Activated naive CD4-positive, alpha-beta T cell treated with anti-CD3 and anti-CD28 coated beads, Interleukin-2, amount 50 U/mL, for 72 hours (primary cell): ENCODE data around the gene LDLRAD3. TPM values are rescaled to one million over a fixed set of nuclear protein-coding genes. Genes with fewer than 3 reads are reported as not detected.
A peak's percentile ranks its signal among the peaks of the same experiment; 100 is the strongest.

Experiments used
- ATAC-seq, 2 donors: fragments of 150-1000 bp; cut with Tn5 transposase; 2 replicates each; pipeline ENCODE4 v1.10.0; 2021; ENCODE audit warnings: mild to moderate bottlenecking in 2 of 2, moderate library complexity in 2 of 2
- DNase-seq, 2 donors: peaks; one replicate each; pipeline ENCODE4 v3.0.0; 2021 to 2022; ENCODE audit warnings: low spot score in 2 of 2
- H3K27ac Mint-ChIP-seq, 2 donors: one replicate each; pipeline ENCODE4 v1.8.0; 2022; ENCODE audit warnings: mild to moderate bottlenecking in 2 of 2, mixed read lengths in 2 of 2
- H3K36me3 Mint-ChIP-seq, 2 donors: one replicate each; pipeline ENCODE4 v1.8.0; 2022; ENCODE audit warnings: mixed read lengths in 2 of 2
- H3K9me3 Mint-ChIP-seq, 2 donors: one replicate each; pipeline ENCODE4 v1.8.0; 2022; ENCODE audit warnings: mixed read lengths in 2 of 2
- total RNA-seq, 2 donors: library from RNA; stranded (reverse); gene quantifications; one replicate each; pipeline ENCODE4 v1.2.3, GENCODE V29; 2022

The LDLRAD3 gene
- total RNA-seq, 2 donors from 2014 or later = 0.27 to 0.82 TPM

DNA sequence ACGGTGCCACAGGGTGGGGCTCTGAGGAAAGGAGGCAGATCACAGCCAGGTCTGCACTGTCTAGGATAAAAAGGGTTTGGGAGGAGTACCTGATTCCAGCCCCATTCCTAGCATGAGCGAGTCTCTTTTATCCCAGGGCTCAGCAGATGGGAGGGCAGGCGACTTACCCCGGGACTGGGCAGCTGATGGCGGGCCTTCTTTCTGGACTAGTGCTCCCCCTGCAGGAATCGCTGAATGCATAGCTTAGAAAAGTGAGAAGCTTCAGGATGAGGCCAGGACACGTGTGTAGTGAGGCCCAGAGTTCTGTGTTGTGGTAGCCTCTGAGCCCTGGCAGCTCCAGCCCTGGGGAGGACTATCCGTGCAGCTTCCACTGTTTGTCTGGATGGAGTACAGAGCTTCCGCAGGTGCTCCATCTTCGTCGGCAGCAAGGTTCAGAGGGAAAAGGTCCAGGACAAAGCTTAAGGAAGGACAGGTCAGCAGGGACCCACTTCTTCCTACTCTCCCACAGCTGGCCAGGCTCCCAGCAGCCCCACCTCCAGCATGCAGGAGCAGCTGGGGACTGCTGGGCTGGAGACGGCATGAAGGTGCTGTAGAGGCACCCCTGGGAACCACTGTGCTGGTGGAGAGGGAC is 315.0 kb downstream of the LDLRAD3 start:
- H3K9me3 Mint-ChIP-seq = no peaks in the 10 kb centered on the region
- H3K36me3 Mint-ChIP-seq = no peaks in the 10 kb centered on the region
- no peak overlapping the region for H3K27ac Mint-ChIP-seq
- DNase-seq = peak in 1 of 2 donors; percentile 24
- peak; percentile 22 to 68 for ATAC-seq

DNA sequence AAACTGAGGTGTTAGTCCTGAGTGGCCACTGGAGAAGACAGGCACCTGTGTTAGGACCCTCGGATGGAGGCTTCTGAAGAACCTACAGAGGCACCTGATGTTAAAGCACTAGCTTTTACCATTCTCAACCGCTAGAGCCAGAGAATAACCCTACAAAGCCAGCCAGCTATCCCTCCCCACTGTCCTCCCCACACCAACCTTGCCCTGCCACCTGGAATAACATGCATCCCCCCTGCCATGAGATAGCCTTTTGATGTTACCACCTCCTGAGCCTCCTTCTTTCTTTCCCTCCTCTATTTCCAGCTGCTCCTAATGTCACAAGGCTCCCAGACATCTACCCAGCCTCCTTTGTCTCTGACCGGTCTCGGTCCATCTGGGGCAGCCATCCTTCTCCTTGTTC is 317.2 kb downstream of the LDLRAD3 start:
- Mint-ChIP-seq H3K36me3 (no peaks in the 10 kb centered on the region), H3K27ac (no peak overlapping the region), H3K9me3 (no peaks in the 10 kb centered on the region)
- ATAC-seq (no peak), DNase-seq (no peak)

DNA sequence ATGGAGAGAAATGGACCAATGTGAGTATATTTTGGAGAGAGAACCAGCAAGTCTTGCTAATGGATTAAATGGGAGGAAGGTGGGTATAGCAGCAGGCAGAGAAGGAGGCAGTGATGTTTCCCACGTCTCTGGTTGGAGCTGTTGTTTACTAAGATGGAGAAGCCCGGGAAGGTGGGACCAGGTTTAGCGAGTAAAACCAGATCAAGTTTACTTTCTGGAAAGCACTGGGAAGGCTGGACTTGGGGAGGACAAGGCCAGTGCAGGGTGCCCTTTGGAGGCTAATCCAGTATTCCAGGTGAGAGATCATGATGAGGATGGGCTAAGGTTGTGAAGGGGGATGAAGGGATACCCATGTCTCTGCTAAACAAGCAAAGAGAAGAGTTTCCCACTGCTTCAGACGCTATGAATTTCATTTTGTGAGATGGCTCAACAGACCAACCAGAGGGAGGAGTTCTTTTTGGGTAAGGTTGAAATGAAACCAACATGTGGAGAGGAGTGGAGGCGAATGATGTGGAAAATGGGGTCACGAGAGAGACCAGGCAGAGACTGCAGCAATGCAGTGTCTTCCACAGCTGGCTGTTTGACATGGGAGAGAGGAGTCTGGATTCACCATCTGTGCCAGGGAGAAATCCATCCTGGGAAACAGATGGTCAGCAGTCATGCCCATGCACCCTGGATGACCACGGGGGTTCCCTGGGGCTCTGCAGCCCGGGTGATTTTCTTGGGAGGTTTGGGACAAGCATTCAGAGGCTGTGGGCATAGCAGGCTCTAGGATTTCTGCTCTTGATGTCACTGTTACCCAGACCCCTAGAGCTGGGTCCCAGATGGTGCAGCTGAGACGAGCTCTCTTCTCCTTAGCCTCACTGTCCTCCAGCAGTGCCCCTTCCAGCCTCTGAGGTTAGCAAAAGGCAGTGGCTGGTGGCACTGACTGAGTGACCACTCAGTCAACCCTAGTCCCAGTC is 320.4 kb downstream of the LDLRAD3 start:
- no peak for ATAC-seq
- no peak for DNase-seq
- Mint-ChIP-seq H3K9me3 (no peaks in the 10 kb centered on the region), H3K36me3 (no peaks in the 10 kb centered on the region), H3K27ac (no peak overlapping the region)

DNA sequence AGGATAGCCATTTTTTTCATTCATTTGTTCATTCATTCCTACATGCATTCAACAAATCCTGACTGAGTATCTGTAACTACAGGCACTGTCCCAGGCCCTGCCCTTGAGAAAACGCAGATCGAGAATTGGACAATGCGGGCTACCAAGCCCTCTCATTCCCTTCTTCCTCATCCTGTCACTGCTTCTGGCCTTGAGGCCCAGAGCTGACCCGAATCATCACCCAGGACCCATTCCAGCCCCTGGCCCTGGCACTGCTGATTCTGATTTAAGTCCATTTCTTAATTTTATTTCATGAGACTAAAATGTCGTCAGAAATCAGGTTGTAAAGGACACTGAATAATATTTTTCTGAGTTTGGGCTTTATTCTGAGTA is 321.1 kb downstream of the LDLRAD3 start:
- DNase-seq = no peak
- no peak for ATAC-seq
- no peak overlapping the region for H3K27ac Mint-ChIP-seq
- no peaks in the 10 kb centered on the region for H3K9me3 Mint-ChIP-seq
- no peaks in the 10 kb centered on the region for H3K36me3 Mint-ChIP-seq

DNA sequence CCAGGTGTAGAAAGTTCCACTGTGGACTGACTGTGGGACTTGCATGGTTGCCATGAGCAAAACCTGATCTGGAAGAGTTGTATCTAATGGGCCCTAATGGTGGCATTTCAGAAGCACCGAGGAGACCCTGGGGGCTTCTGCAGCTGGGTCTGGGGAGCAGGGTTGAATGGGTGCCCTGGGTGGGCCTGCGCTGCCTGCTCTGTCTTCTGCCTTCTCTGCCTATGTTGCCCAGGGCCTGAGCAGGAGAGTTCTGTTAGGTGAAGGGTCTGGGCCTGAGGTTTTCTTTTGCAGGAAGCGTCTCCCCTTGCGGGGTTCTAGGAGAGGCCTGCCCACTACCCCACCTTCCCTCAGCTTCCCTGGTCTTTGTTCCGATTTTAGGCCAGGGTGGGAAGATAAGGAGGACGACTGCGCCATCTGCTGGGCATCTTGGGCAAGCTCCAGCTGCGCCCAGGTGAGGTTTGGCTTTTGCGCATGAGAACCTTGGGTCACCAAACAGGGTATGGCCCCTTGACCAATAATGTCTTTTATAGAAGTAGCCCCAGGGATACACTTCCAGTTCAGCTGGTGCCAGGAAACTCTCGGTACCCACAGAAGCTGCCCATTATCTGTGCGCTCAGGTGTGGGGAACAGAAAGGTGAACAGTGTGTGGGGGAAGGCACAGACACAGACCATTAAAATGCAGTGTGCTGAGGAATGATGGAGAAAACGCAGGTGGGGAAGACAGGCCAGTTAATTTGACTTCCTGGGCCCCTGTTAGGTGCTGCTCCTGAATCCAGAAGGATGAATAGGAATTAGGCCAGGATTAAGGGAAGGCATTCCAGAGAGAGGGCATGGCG is 322.1 kb downstream of the LDLRAD3 start:
- Mint-ChIP-seq H3K27ac (no peak overlapping the region), H3K9me3 (no peaks in the 10 kb centered on the region), H3K36me3 (peaks cover 0 to 5% of the 10 kb centered on the region in 2 donors)
- DNase-seq (peak in 1 of 2 donors; percentile 69), ATAC-seq (peak; percentile 70 to 79)

DNA sequence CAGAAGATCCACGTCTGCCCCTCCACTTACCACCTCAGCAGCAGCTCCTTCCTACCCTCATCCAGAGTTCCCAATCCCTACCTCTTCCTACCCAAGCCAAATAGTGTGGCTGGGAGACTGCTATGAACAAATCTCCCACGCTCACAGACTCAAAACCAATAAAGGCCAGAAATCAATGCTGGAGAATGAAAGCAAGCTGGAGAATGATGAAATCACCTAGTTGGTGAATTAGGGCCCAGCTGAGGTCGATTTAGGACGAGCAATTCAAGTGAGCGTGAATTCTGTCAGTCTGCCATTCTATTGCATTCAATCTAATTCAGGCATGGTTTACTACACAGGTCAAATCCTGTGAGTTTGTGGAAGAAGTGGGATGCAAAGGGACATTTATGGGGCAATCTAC is 322.9 kb downstream of the LDLRAD3 start:
- no peaks in the 10 kb centered on the region for H3K9me3 Mint-ChIP-seq
- DNase-seq = no peak
- no peak for ATAC-seq
- peaks cover 3 to 11% of the 10 kb centered on the region in 2 donors for H3K36me3 Mint-ChIP-seq
- H3K27ac Mint-ChIP-seq = no peak overlapping the region

DNA sequence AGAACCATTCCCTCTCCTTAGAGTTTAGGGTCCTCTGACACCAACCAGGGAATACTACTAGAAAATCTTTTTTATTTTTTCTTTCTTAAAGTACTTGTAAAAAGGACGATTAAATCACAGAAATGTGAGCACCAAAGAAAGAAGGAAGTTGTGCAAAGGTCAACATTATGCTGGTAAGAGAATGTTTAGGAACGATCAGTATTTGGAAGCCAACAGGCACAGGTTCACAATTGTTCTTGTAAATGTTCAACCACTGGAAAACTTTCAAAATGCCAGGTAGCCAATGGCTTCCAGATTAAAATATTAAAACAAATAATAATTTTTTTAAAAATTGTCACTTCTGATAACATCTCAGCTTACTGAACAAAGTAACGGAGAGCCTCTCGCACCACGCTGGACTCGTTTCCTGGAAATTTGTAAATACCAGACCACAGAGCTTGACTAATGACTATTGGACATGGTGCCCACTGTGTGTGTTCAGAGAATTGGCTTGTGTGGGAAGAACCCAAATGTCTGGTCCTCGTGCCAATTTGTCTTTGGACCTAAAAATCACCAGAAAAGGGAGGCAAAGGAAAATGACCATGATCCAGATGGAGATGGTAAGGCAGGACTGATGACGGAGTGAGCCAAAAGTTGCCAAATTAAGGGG is 324.6 kb downstream of the LDLRAD3 start:
- no peak for DNase-seq
- peaks cover 14 to 22% of the 10 kb centered on the region in 2 donors for H3K36me3 Mint-ChIP-seq
- no peak overlapping the region for H3K27ac Mint-ChIP-seq
- no peak for ATAC-seq
- no peaks in the 10 kb centered on the region for H3K9me3 Mint-ChIP-seq

DNA sequence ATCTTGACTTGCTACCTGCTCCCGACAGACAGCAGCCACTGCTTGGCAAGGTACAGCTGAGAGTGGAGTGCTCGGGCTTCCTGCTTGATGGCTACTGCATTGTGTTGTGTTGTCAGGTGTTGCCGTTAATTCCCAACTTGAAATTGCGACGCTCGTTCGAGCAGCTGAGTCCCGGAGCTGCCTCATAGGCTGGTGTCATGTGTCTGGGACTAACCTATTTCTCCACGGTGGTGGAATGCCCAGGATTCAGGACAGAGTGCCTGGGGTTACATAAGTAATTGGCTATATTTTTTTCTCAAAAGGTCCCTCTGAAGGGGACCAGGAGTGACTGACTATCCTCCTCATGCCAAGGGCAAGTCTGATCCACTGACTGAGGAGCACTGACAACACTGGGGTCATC is 326.8 kb downstream of the LDLRAD3 start:
- ATAC-seq (no peak), DNase-seq (no peak)
- Mint-ChIP-seq H3K36me3 (peaks cover 21 to 32% of the 10 kb centered on the region in 2 donors), H3K9me3 (no peaks in the 10 kb centered on the region), H3K27ac (no peak overlapping the region)

DNA sequence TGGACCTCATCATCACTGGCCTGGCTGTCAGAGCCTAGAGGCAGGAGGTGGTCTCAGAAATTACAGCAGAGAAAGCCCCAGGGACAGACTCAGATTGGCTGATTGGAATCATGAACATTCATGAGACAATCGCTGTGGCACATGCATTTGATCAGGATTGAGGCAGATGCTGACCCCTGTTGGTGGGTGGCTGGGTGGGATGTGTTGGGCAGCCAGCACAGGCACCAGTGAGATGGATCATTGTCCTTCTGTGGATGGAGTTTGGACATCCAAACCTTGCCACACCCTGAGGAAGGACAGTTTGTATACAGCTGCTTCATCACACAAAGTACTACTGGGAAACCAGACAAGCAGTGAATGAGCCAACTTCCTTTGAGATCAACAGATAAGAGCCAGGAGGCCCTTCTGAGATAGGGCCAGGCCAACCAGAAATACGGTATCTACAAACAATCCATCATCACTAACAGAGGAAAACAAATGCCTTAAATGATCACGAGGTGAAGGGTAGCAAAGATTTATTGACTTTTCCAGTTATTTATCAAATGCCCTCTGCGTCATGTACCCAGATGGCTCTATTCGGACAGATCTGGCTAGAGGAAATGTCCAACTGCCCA is 328.0 kb downstream of the LDLRAD3 start:
- DNase-seq (no peak), ATAC-seq (no peak)
- Mint-ChIP-seq H3K9me3 (no peaks in the 10 kb centered on the region), H3K27ac (peak overlapping the region in 1 of 2 donors; percentile 70), H3K36me3 (peaks cover 21 to 32% of the 10 kb centered on the region in 2 donors)

DNA sequence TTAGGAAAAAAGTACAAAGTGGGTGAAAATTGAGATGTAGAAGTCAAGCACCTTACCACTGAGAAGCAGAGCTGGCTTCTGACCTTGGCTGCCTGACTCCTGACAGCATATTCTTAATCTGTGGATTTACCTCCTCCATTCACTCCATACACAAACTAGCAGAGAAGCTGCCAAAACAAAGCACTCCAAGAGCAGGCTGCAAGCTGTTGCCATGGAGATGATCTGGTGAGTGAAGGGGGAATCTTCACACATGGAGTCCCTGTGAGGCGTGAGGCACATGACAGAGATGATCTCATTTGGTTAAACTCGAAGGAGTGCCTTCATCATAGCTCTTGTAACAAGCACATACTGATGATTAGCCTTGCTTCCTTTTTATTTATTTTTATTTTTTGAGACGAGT is 329.2 kb downstream of the LDLRAD3 start:
- H3K36me3 Mint-ChIP-seq = peaks cover 21 to 32% of the 10 kb centered on the region in 2 donors
- no peaks in the 10 kb centered on the region for H3K9me3 Mint-ChIP-seq
- H3K27ac Mint-ChIP-seq = no peak overlapping the region
- ATAC-seq (no peak), DNase-seq (no peak)

DNA sequence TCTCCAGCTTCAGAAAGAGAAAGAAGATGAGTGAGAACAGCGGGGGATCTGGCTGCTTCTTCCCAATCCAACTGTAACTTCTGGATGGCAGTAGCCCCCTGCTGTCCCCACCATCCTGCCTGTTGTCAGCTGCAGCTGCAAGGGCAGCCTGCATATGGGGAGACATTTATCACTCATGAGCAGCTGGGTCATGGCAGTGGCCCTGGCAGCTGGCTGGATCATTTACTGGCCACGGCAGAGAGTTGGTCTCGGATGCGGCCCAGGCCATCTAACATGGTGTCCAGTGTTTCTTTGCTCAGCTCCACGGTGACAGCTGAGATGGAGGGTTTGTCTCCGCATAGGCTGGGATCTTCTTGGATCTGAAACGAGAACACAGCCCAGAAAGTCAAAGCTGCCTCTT is 330.6 kb downstream of the LDLRAD3 start:
- Mint-ChIP-seq H3K9me3 (no peaks in the 10 kb centered on the region), H3K36me3 (peaks cover 21 to 32% of the 10 kb centered on the region in 2 donors), H3K27ac (no peak overlapping the region)
- DNase-seq = no peak
- ATAC-seq = no peak

DNA sequence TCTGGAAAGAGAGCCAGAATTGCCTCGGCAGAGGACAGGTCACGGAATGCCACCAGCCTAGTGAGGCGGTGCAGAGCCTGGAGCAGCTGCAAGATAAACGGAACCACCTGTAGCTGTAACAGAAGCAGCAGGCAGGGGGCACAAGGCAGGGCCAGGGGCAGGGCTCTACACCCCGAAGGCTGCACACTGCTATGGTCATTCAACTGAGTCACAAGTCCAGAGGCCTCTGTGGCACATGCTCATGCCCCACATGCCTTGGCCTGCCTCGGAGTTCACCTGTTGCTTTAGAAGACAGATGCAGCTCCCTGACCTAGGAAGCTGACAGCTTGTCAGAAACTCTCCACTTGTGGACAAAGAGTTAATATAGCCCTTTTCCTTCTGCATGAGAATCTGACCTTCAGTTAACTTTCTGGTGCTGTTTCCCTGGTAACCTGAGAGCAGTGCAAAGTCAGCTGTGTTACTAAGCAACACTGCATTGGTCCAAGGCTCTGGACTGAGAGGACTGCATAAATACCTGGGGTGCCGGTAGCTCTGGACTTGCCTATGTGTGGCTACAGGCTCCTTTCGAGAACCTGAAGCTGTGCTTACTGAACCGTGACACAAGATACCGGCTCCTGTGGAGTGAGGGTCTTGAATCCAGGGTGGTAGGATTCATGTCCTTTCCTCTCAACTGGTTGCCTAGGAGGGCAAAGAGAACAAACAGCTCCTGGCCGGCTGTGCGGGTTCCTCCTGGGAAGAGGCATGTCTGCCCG is 334.8 kb downstream of the LDLRAD3 start:
- DNase-seq = no peak
- no peak for ATAC-seq

DNA sequence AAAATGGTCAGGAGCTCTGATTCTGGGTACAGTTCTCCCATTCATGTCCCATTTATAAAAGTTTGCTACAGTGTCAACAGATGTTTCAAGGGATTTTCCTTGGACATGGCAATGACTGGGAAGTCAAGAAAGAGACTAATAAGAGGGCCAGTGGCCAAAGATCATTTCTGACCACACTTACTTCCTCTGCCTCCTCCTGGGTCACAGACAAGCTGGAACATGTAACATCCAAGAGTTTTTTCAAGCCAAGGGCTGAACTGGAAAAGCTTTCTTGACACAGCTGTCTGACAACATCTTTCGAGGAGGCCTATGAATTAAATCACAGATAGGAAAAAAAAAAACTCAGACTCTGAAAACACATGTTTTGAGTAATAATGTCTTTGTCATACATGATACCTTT is 336.7 kb downstream of the LDLRAD3 start:
- DNase-seq (no peak), ATAC-seq (no peak)
- H3K27ac Mint-ChIP-seq = peak overlapping the region in 1 of 2 donors; percentile 61
- peaks cover 0 to 10% of the 10 kb centered on the region in 2 donors for H3K36me3 Mint-ChIP-seq
- H3K9me3 Mint-ChIP-seq = peaks cover 0 to 9% of the 10 kb centered on the region in 2 donors

More for the DNA sequence above, 334.8 kb downstream of the LDLRAD3 start:
- Mint-ChIP-seq H3K9me3 (peaks cover 0 to 9% of the 10 kb centered on the region in 2 donors), H3K27ac (no peak overlapping the region), H3K36me3 (peaks cover 5 to 17% of the 10 kb centered on the region in 2 donors)
